Activated CD8-positive, alpha-beta memory T cell treated with anti-CD3 and anti-CD28 coated beads for 4 hours (primary cell): Measurements from ENCODE around the gene WDR5.
"Not testable (repeated sequence)": the region's sequence is repeated elsewhere in the genome, so short reads cannot be mapped to it uniquely, and the experiment has no call there.

Experiments
- DNase-seq, 2 donors: peaks; one replicate each; pipeline ENCODE4 v3.0.0-alpha.2; 2020; ENCODE audit warnings: low read depth in 2 of 2

The WDR5 gene

GRCh38 chr9:134135343-134136117, at the start of gene WDR5:
Gene WDR5 (plus strand): TSS chr9:134136082. CDS start chr9:134139878, 3,796 bp downstream.
- peak; percentile 81 to 84 for DNase-seq

DNA sequence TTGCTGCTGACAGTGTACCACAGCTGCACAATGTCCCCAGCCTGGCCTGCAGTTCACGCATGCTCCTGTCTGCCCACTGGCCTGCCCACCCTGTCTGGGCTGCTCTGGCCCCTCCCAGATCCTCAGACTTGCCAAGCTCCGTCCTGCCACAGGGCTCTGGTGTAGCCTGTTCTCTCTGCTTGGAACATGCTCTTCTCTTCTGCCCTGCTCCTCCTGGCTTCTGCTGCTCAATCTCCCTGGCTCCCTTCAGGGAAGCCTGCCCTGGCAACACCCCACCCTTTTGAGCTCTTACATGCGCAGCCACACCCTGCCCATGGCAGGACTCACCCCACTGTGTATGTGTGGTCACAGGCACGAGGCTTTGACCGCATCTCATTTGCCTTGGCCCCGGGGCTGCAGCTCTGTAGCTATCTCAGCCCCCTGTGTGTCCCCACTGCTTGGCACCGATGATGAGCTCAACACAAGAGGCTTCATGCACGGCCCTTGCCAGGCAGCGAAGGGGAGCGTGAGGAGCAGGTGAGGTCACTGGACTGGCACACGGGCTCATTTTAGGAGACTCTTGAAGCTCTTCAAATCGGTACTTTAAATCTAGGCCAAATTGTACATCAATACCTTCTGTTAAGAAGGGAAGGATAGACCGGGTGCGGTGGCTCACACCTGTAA, 47.7 kb upstream of the WDR5 start:
- DNase-seq: no peak

DNA sequence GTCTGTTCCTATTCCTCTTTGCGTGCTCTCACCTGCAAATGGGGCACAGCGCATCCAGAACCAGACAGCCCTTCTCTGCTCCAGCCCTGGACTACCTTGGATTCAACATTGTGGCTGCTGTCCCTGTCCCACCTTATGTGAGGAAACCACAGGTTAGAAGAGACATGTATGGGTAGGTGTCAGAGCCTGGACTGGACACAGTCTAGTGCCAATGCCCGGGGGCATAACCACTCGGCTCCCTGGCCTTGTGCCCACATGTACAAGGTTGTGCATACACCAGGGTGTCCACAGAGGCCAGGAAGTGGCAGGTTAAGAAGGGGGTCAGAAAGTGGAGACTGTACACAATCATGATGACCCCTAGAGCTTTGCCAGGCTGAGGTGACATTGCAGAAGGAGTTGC, 45.9 kb upstream of the WDR5 start:
- DNase-seq: no peak

- DNase-seq: peak; percentile 3 to 26
Measured at GRCh38 chr9:134099123-134099761, 36.6 kb upstream of the WDR5 start.

- no peak for DNase-seq
Measured at GRCh38 chr9:134100040-134100439, 35.8 kb upstream of the WDR5 start.

GRCh38 chr9:134101133-134101532, 34.7 kb upstream of the WDR5 start:
- not testable (repeated sequence) for DNase-seq

DNA sequence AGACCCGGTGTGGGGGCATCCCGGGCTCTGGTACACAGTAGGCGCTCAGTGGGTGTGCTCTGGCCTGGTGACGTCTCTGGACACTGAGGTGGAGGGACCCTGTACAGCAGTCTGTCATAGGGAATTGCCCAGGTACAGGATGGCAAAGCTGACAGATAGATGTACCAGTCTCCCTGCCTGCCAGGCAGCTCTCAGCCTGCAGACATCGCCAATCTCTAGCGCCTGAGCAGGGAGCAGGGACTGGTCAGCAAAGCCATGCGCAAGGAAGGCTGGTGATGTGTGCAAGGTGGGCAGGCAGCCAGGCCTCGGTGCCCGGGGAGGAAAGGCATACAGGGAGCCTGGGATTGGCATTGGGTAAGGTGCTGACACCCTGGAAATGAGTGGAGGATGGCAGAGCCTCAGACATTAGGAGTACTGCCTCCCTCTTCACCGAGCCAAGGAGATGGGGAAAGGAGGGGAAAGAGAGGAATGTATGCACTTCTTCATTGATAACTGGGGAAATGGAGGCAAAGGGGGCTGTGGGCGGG, 34.2 kb upstream of the WDR5 start:
- no peak for DNase-seq

- DNase-seq: no peak
Measured at GRCh38 chr9:134103391-134103998, 32.4 kb upstream of the WDR5 start.

DNA sequence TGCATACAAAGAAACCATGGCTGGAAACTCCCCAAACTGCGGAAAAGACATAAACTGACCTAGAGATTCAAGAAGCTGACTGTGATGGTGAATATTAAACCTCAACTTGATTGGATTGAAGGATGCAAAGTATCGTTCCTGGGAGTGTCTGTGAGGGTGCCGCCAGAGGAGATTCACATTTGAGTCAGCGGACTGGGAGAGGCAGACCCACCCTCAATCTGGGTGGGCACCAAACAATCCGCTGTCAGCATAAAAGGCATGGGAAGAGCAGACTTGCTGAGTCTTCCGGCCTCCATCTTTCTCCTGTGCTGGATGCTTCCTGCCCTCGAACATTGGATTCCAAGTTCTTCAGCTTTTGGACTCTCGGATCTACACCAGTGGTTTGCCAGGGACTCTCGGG, 24.8 kb upstream of the WDR5 start:
- no peak for DNase-seq

DNA sequence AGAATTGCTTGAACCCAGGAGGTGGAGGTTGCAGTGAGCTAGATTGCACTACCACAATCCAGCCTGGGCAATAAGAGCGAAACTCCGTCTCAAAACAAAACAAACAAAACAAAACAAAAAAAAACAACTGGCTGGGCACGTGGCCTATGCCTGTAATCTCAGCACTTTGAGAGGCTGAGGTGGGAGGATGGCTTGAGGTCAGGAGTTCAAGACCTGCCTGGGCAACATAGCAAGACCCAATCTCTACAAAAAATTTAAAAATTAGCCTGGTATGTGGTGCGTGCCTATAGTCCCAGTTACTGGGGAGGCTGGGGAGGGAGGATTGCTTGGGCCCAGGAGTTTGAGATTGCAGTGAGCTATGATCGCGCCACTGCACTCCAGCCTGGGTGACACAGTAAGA, 23.3 kb upstream of the WDR5 start:
- no peak for DNase-seq

DNA sequence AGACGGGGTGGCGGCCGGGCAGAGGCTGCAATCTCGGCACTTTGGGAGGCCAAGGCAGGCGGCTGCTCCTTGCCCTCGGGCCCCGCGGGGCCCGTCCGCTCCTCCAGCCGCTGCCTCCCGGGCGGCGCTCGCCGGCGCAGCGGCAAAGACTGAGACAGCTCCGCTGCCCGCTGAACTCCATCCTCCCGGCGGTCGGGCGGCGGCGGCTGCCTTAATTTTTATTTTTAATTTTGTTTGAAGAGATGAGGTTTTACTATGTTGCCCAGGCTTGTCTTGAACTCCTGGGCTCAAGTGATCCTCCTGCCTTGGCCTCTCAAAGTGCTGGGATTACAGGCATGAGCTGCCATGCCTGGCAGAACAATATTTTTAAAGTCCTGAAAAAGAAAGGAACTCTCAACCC, 16.9 kb upstream of the WDR5 start:
- not testable (repeated sequence) for DNase-seq

DNA sequence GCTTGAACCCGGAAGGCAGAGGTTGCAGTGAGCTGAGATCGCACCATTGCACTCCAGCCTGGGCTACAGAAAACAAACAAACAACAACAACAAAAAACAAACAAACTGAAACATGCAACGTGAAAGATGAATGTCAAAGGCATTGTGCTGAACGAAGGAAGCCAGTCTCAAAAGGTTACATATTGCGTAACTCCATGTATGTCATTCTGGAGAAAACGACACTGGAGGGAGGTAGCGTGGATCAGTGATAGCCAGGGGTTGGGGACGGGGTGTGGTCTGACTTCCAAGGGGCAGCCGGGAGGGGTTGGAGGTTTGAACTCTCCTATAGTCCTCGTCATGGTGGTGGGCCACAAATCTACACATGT, 12.1 kb upstream of the WDR5 start:
- no peak for DNase-seq

DNA sequence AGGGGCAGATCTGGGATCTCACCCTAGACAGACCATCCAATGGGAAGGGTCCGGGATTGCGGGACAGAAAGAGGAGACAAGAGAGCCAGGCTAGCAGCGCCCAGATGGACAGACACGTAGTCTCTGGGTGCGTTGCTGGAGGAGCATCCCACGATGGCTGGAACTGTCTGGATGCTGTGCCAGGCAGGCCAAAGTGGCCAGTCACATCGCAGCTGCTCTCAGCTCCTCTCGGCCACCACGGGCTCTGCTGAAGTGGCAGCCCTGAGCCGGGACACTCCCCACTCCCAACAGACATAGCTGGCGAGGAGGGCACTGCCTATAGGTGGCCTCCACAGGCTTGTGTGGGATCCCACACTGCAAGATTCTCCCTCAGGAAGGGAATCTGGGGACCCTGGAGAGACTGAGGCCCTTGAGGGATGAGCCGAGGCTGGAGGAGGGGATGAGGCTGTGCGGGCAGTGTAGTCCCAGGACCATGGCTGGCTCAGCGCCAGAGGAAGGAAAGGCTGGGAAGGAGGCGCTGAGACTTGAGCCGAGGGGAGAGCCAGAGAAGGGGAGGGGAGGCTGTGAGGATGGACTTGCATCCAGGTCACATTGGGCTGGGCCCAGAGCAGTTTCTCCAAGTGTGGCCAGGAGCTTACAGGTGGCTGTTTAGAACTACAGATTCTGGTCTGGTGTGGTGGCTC, 10.3 kb upstream of the WDR5 start:
- no peak for DNase-seq

DNA sequence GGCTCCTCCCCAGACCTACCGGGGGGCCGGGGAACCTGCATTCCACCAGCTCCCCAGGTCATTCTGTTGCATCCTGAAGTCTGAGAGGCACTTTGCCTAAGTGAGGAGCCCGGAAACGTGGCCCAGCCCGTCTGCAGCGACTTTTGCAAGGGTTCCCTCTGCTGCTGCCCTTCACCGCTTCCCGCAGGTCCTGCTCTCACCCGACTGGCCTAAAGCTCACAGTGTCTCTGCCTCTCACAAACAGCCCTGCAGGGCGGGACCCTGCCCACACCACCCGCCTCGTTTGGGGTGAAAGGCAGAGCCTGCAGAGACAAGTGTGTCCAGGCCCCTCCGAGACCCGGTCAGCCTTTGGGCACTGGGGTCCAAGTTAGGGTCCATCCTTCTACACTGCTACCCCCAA, 9.5 kb upstream of the WDR5 start:
- no peak for DNase-seq

DNA sequence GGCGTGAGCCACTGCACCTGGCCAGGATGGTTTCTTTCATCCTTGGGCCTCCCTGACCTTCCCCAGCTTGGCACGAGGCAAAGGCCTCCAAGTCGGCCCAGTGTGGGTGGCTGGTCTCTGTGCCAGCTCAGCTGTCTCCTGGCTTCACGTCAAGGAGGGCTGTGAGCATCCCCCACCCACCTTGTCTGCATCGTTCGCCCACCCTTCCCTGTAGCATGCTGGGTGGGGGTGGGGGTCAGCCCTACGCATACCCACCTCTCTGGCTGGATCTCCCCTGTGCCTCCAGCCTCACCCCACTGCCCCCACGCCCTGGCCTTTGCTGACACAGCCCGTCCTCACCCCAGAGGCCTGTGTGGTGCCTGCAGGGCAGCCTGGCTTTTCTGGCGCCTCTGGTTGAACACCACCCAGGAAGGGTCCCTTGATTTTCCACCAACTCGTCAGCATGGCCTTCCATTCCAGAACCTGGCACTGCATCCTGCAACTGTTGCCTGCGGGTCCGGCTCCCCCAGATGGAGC, 8.8 kb upstream of the WDR5 start:
- no peak for DNase-seq

GRCh38 chr9:134127616-134128015, 8.3 kb upstream of the WDR5 start:
- DNase-seq: no peak

DNA sequence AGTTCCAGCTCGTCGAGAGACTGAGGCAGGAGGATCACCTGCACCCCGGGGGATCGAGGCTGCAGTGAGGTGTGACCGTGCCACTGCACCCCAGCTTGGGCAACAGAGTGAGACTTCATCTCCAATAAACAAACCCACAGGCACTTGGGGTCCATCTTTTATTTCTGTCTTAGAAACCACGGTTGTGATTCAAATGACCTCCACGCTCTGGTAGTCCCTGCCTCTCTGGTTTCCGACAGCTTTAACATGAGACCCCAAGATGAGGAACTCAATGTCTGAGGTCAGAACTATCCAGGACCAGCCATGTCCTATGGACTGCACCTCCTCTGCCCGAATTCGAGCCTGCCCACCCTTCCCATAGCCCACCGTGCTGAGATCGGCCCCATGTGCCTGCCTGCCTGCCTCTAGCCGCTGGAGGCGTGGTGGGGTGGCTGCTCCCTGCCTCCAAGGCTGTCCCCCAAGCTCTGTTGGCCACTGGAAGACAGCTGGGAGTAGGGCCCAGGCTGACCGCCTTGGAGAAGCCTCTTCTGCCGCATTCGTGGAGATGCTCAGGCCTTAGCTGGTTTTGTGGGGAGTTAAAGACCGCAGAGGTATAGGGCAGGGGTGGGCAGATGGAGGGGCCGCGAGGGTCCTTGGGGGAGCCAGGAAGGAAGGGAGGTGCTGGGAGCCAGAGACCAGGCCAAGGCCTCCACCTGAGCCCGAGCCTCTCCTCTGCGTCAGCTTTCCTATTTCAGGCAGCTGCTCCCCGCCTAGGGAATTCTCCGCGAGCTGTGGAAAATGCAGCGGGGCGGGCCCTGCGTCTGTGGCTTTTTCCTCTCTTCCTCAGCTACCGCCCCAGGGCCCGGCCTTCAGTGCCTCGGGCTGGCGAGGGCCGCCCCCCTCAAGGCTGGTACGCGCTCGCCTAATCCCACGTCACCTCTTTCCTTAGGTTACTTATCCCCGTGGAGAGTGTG, 6.9 kb upstream of the WDR5 start:
- no peak for DNase-seq

DNA sequence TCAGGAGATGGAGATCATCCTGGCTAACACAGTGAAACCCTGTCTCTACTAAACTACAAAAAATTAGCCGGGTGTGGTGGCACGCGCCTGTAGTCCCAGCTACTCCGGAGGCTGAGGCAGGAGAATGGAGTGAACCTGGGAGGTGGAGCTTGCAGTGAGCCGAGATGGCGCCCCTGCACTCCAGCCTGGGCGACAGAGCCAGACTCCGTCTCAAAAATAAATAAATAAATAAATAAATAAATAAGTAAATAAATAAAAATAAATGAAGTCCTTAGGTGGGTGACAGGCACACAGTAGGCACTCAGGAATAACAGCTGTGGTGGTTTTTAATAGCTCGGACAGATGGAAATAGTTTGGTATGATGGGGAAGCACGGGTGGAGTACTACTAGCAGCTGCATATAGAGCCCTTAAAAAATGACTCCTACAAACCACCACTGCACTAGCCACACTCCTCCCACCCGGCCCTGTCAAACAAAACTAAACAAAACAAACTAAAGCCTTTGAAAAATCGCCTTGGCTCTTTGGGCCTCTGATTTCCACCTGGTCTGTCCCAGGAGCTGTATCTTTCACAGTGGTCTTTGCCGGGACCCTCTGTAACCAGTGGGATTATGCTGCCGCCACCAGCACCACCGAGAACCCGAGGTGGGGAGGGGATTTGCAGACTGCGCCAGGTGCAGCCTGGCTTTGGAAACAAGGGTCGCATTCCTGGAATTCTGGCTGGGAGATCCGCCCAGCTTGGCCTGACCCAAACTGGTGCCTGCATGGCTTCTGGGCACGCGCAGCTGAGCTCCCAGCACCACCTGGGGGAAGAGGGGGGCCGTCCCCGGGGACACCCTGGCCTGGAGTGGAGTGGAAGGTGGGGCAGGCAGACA, 5.1 kb upstream of the WDR5 start:
- DNase-seq: no peak

GRCh38 chr9:134131471-134132207, 4.2 kb upstream of the WDR5 start:
- DNase-seq: no peak
